ENCODE data around the gene SUPT5H.
"Not testable (repeated sequence)": the region's sequence is repeated elsewhere in the genome, so short reads cannot be mapped to it uniquely, and the experiment has no call there.

The SUPT5H gene

GRCh38 chr19:39426170-39426569, 19.2 kb upstream of the SUPT5H start:
- no peak for DNase-seq

GRCh38 chr19:39427707-39428106, 17.7 kb upstream of the SUPT5H start:
- no peak for DNase-seq

DNA sequence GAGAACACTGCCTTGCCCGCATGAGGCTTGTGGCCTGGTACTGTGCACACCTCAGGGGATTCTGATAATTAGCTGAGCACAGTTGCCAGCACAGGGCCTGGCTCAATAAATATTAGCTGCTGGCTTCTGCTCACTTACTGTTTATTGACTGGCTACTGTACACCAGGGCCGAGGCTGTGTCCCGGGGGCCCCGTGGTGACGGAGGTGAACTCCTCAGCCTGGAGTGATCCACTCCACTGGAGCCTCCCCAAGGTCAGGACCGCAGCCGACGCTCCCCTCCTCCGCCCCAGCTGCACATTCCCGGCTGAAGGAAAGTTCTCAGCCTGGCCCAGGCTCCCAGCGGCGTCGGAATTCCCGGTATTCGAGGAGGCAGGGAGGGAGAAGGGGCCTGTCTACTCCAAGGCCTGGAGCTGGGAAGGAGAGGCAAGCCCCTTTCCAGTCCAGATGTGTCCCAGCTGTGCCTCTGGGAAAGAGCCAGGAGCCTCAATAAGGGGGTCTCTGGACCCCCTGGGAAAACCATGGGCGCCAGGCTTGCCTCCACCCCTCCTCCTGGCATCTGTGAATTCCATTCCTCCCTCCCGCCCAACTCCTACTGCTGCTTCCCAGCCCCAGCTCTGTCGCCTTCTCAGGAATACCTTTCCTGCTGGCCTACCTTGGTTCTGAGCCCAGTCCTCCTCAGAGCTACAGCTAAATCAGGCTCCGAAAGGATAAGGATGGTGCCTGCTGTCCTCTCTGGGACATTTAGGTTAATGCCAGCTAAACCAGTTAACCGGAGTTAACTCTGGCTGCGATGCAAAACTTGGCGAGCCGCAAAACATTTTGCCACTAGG, 16.9 kb upstream of the SUPT5H start:
- no peak for DNase-seq

- peak; percentile 51 to 56 for DNase-seq
Observed at GRCh38 chr19:39430675-39431593, 14.4 kb upstream of the SUPT5H start.

DNA sequence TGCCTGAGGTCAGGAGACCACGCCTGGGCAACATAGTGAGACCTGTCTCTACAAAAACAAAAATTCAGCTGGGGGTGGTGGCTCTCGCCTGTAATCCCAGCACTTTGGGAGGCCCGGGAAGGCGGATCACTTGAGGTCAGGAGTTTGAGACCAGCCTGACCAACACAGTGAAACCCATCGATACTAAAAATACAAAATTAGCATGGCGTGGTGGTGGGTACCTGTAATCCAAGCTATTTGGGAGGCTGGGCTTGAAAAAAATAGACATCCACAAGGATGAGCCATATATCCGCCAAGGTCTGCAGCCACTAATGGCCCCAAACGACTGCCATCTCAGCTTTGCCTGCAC, 12.7 kb upstream of the SUPT5H start:
- no peak for DNase-seq

DNA sequence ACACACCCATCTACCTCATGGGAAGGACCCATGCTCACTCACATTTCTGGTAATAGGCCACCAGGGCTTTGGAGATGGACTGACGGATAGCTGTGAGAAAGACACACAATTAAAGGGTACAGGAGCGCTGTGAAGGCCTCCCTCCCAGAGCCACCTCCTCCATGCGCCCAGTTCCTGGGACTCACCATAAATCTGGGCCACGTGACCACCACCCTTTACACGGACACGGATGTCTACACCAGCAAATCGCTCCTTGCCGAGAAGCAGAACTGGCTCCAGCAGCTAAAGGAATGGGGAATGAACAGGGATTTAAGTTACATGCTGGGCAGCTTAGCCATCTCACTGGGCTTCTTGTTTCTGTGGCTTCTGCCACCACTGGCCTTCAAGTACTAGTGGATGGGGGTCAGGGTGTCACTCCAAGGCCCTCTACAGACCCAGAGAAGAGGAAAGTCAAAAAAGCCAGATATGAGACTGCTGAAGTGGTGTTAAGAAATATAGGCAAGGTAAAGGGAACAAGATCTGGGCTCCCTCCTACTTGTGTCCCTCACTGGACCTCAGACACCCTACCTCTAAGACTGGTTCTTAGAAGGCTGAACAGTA, 11.8 kb upstream of the SUPT5H start:
- no peak for DNase-seq

- no peak for DNase-seq
Observed at GRCh38 chr19:39434123-39435076, 11.0 kb upstream of the SUPT5H start.

DNA sequence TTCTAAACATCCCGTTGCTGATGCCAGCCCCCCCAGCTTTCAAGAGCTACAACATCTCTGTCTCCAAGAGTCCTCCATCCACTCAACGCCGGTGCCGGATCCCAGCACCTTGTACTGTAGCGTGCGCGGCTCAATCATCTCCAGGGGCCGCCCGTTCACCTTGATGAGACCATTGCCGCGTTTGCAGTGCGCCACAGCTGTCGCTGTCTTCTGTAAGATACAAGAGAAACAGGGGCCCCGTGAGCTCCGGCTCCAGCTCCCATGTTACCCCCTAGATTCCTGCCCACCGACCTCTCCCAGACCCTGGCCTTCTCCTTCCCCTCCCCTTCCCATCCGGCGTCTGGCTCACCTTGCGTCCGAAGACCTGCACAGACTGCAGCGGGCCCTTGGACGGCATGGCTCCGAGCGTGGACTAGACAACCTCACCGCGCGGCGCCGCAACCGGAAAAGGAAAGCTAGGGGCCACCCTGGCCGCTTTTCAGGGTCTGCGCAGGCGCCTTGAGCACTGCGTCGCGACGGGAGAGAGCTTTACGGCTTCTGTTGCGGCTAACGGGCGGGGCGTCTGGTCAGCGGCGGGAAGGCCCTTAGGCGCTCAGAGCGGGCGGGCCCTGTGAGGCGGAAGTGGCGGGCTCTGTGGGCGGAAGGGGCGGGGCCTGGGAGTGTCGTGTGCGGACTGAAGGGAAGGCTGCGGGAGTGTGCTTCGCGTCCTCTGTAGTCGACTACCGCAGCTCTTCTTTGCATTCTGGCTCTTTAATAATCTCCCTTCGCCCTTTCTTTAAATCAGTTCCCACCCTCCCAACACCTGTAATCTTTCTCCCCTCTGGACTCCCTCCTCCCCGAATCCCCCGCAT, 9.7 kb upstream of the SUPT5H start, which contains the start of gene RPS16:
Gene RPS16, minus strand, starts transcription at position 451 of the 851 bp plus-strand sequence. Its CDS starts 54 bp downstream, at position 397.
- DNase-seq, result peak; percentile 99 to 100

DNA sequence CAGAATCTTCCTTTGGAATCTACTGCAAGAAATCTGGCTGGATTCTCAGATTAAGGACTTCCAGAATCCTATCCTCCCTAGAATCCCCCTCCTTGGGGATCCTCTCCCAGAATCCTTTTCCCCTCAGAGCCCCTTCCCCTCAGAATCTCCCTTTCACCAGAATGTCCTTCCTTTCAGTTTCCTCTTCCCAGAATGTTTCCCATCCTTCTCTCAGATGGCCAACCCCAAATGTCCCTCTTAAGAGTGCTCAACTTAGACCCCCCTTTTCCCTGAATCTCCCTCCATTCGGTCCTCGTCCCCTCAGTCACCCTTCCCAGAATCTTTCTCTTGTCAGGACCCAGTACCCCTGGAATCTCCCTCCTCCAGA, 9.0 kb upstream of the SUPT5H start:
- DNase-seq, result no peak

DNA sequence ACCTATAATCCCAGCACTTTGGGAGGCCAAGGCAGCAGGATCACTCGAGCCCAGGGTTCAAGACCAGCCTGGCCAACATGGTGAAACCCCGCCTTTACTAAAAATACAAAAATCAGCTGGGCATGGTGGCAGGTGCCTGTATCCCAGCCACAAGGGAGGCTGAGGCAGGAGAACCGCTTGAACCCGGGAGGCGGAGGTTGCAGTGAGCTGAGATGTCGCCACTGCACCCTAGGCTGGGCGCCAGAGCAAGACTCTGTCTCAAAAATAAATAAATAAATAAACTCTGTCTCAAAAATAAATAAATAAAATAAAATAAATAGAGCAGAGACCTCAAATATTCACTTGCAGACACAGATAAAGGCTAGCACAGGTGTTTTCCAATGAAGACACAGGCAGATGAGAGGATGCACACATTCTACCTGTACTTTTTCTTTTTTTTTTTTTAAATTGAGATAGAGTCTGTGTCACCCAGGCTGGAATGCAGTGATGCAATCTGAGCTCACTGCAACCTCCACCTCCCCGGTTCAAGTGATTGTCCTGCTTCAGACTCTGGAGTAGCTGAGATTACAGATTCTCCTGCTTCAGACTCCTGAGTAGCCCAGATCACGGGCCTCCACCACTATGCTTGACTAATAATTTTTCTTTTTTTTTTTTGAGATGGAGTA, 7.0 kb upstream of the SUPT5H start:
- DNase-seq, result no peak

DNA sequence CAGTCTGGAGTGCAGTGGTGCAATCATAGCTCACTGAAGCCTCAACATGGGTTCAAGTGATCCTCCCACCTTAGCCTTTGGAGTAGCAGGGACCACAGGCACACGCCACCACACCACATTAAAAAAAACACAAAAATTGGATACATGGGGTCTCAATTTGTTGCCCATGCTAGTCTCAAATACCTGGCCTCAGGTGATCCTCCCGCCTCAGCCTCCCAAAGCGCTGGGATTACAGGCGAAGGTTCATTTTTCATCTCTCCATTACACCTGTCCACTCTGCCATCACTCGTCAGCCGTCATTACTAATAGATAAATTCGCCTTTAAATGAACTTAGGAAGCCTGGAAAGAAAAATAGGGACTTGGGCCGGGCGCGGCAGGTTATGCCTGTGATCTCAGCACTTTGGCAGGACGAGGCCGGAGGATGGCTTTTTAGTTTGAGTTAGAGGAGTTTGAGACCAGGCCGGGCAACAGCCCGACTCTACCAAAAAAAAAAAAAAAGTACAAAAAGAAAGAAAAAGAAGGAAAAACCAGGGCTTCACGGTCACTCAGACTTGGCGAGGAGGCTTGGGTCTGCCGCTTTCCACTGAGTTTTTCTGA, 685 bp upstream of the SUPT5H start:
- no peak for DNase-seq

GRCh38 chr19:39446365-39447084, 1.1 kb downstream of the SUPT5H start:
- DNase-seq, result no peak

DNA sequence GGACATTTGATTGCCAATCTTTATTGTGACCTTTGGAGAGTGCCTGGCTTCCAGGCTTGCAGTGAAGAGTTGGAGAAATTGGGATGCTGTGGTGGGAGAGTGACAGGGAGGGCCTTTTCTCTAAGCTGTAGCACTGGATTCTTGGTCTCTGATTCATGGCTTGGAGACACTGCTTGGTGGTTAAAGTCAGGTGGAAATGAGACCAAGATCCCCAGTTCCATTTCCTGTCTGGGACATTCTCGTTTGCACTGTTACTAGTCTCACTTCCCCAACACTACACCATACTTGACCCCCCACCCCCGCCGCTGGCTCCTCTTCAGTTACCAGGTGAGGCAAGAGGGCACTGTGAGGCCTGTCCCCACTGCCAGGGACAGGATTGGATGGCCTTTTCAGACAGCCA, 2.9 kb downstream of the SUPT5H start:
- no peak for DNase-seq

DNA sequence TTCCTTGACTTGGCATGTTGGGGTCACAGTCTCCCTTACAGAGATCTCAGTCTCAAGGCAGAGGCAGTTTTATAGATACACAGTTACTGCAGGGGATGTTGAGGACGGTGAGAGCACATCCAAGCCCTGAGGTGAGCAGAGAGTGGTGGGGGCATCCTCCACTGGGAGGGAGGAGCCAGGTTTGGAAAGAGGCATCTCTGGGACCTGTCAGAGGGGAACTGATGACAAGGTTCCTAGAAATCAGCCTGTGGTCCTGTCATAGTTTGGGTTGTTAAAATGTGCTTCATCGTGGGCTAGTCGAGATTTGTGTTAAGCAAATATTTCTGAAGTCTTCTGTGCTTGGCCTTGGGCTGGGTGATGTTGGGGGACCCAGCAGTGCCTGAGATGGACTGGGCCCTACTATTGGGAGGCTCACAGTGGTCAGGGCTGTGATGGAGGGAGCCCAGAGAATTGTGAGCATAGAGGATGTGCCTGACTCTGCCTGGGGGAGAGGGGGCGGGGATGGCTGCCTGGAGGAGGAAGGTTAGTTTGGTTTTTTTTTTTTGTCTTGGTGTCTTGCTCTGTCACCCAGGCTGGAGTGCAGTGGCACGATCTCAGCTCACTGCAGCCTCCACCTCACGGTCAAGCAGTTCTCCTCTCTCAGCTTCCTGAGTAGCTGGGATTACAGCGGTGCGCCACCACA, 3.9 kb downstream of the SUPT5H start:
- DNase-seq, result no peak

GRCh38 chr19:39451257-39451656, 5.9 kb downstream of the SUPT5H start:
- not testable (repeated sequence) for DNase-seq

- DNase-seq, result no peak
Observed at GRCh38 chr19:39463403-39463802, 18.0 kb downstream of the SUPT5H start.

- no peak for DNase-seq
Observed at GRCh38 chr19:39465956-39466747, 20.8 kb downstream of the SUPT5H start.

DNA sequence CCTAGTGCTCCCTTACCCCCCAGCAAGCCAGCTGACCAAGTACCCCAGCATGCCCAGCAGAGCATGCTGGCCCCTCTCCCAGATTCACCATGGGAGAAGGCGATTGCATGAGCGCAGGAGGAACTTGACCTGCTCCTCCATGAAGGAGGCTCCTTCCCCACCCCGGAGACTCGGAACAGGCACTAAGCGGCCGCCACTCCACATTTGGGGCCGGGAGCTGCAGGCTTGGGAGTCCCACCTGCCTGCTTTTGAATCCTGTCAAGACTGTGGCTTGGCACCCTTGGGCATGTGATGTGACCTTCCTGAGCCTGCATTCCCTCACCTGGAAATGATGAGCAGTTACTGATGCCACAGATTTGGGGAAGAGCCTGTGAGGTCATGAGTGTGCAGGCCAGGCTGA, 22.6 kb downstream of the SUPT5H start:
- no peak for DNase-seq
